ENCODE results near the gene CDK13.

The CDK13 gene

GRCh38 chr7:39958038-39958437 is 8.0 kb downstream of the CDK13 start:
- H3K4me3 ChIP-seq (ENCODE audit: low read depth, low read length) = no peak overlapping the region
- no peak for TF ChIP-seq CTCF (conservative IDR thresholded peaks at IDR 0.05; ENCODE audit: low read depth, low read length)
- DNase-seq (ENCODE audit: low read depth) = no peak

GRCh38 chr7:39967406-39968161 is 17.5 kb downstream of the CDK13 start:
- no peak overlapping the region for H3K4me3 ChIP-seq (ENCODE audit: low read depth, low read length)
- DNase-seq (ENCODE audit: low read depth) = no peak
- TF ChIP-seq CTCF (conservative IDR thresholded peaks at IDR 0.05; ENCODE audit: low read depth, low read length) = no peak

- no peak for TF ChIP-seq CTCF (conservative IDR thresholded peaks at IDR 0.05; ENCODE audit: low read depth, low read length)
- peak; percentile 26 for DNase-seq (ENCODE audit: low read depth)
- no peak overlapping the region for H3K4me3 ChIP-seq (ENCODE audit: low read depth, low read length)
Measured at GRCh38 chr7:39969431-39969830, 19.4 kb downstream of the CDK13 start.

GRCh38 chr7:39971924-39972323 is 21.9 kb downstream of the CDK13 start:
- no peak for TF ChIP-seq CTCF (conservative IDR thresholded peaks at IDR 0.05; ENCODE audit: low read depth, low read length)
- no peak for DNase-seq (ENCODE audit: low read depth)
- no peak overlapping the region for H3K4me3 ChIP-seq (ENCODE audit: low read depth, low read length)

- TF ChIP-seq CTCF (conservative IDR thresholded peaks at IDR 0.05; ENCODE audit: low read depth, low read length) = no peak
- H3K4me3 ChIP-seq (ENCODE audit: low read depth, low read length) = no peak overlapping the region
- no peak for DNase-seq (ENCODE audit: low read depth)
Measured at GRCh38 chr7:39973801-39974200, 23.7 kb downstream of the CDK13 start.

- no peak overlapping the region for H3K4me3 ChIP-seq (ENCODE audit: low read depth, low read length)
- no peak for TF ChIP-seq CTCF (conservative IDR thresholded peaks at IDR 0.05; ENCODE audit: low read depth, low read length)
- DNase-seq (ENCODE audit: low read depth) = no peak
Measured at GRCh38 chr7:39978230-39978934, 28.3 kb downstream of the CDK13 start.
